Spinal cord (tissue), 10 donors: ENCODE measurements around the gene PRTN3. TPM values are rescaled to one million over a fixed set of nuclear protein-coding genes. Genes with fewer than 3 reads are reported as not detected.
"Not testable (repeated sequence)": the region's sequence is repeated elsewhere in the genome, so short reads cannot be mapped to it uniquely, and the experiment has no call there.

ENCODE experiments used
- DNase-seq, 6 donors: peaks; one replicate each; pipeline versions ENCODE4 v3.0.0 to v3.0.0-alpha.2; 2013 to 2015; ENCODE audit warnings: low spot score in 6 of 6, low read depth in 4 of 6
- H3K27ac ChIP-seq: one replicate; pipeline ENCODE4 v1.5.1; 2013; ENCODE audit warnings: low read depth, low read length, control low read depth
- H3K27me3 ChIP-seq: one replicate; pipeline ENCODE4 v1.6.1; 2013; ENCODE audit warnings: low read length; ENCODE audit not compliant: control insufficient read depth, insufficient read depth
- H3K36me3 ChIP-seq: one replicate; pipeline ENCODE4 v1.6.1; 2013; ENCODE audit warnings: low read length; ENCODE audit not compliant: control insufficient read depth, insufficient read depth
- H3K4me1 ChIP-seq: one replicate; pipeline ENCODE4 v1.6.1; 2013; ENCODE audit warnings: low read length; ENCODE audit not compliant: control insufficient read depth, insufficient read depth
- H3K4me3 ChIP-seq: one replicate; pipeline ENCODE4 v1.5.1; 2013; ENCODE audit warnings: low read depth, low read length, control low read depth
- H3K9me3 ChIP-seq: one replicate; pipeline ENCODE4 v1.6.1; 2013; ENCODE audit warnings: low read length; ENCODE audit not compliant: control insufficient read depth, insufficient read depth
- WGBS: methylation state at CpG from one replicate; pipeline ENCODE4 v1.1.5; 2013; ENCODE audit warnings: missing lambda C conversion rate; ENCODE audit not compliant: insufficient coverage; 5-methylcytosine and 5-hydroxymethylcytosine counted together
- polyA plus RNA-seq, 2 donors: library from polyadenylated mRNA; unstranded; fragments of 120-200 nt; gene quantifications; one replicate each; pipeline ENCODE4 v1.2.1, GENCODE V29; 2013; ENCODE audit not compliant: insufficient read length in 2 of 2
- total RNA-seq, 2 donors: library from RNA; depleted of rRNA in 1 of 2; stranded (reverse); fragments of 120-200 nt in 1 of 2; fragments of >200 nt in 1 of 2; gene quantifications; one replicate each; pipeline versions ENCODE4 v1.2.3 to v1.2.4, GENCODE V29; 2013 to 2014
- donor health status: healthy.

The PRTN3 gene
- total and polyA plus RNA-seq, 4 donors = 0.41 to 37.1 (median 2.3) TPM

DNA sequence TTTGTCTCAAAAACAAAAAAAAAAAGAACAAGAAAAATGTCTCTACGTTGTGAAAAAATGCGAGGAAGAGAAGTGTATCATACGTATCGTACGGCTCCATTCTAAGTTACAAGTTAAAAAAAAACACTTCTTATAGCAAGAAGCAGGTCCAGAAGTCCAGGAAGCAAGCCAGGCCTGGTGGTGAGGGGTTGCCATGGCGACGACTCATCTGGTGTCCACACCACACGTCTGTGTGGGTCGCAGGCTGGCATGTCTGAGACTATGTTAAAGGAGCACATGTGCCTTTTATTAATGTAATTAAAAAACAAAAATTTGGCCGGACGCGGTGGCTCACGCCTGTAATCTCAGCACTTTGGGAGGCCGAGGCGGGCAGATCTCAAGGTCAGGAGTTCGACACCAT, 46.3 kb downstream of the PRTN3 start:
- Histone ChIP-seq H3K36me3 (peaks cover 90% of the 10 kb centered on the region), H3K4me3 (no peak overlapping the region), H3K27ac (no peak overlapping the region), H3K4me1 (peaks cover 20% of the 10 kb centered on the region), H3K27me3 (no peaks in the 10 kb centered on the region), H3K9me3 (no peaks in the 10 kb centered on the region)
- peak in 2 of 6 donors; percentile 64 to 76 for DNase-seq
- WGBS = 94% methylated on average over 3 of the region's 16 CpGs

DNA sequence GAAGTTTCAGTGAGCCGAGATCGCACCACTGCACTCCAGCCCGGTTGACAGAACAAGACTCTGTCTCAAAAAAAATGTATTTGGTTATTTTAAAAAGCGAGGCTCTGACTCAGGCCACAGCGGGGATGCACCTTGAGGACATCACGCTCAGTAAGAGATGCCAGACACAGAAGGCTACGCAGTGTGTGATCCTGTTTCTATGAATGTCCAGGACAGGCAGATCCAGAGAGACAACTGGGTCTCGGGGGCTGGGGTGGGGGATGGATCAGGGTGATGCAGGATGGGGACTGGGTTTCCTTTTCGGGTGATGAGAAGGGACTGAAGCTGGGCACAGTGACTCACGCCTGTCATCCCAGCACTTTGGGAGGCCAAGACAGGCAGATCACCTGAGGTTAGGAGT, 46.8 kb downstream of the PRTN3 start:
- Histone ChIP-seq H3K27me3 (no peaks in the 10 kb centered on the region), H3K4me3 (no peak overlapping the region), H3K4me1 (peaks cover 23% of the 10 kb centered on the region), H3K27ac (no peak overlapping the region), H3K9me3 (no peaks in the 10 kb centered on the region), H3K36me3 (peaks cover 85% of the 10 kb centered on the region)
- no peak for DNase-seq
- 97% methylated on average over 10 of the region's 10 CpGs for WGBS

DNA sequence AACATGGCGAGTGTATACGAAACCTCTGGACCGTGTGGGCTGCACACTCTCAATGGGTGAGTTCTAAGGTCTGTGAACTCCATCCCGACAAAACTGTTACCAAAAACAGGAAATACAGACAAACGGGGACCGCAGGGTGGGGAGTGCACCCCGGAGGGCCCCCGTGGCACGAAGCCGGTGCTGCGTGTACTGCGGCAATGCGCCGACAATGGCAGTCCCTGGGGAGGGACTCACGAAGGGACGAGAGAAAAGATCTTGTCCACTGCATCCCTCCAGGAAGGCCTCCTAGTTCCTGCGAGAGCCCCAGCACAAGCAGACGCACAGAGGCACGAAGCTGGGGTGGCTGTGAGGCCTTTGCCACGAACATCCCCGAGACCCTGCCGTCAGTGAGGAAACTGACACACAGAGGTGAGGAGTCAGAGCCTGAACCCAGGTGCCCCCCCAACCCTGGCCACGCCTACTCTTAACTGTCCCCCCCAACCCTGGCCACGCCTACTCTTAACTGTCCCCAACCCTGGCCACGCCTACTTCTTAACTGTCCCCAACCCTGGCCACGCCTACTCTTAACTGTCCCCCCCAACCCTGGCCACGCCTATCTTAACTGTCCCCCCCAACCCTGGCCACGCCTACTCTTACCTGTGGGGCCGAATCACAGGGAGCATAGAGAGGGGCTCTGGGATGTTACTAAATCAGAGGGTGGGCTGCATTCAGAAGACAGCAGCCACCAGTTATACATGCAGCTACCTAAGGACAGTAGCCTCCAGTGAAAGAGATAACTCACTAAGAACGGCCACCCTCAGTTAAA, 48.0 kb downstream of the PRTN3 start:
- 95% methylated on average over 22 of the region's 30 CpGs for WGBS
- Histone ChIP-seq H3K27ac (no peak overlapping the region), H3K36me3 (peaks cover 73% of the 10 kb centered on the region), H3K27me3 (no peaks in the 10 kb centered on the region), H3K4me1 (peaks cover 23% of the 10 kb centered on the region), H3K9me3 (no peaks in the 10 kb centered on the region), H3K4me3 (no peak overlapping the region)
- DNase-seq = no peak

DNA sequence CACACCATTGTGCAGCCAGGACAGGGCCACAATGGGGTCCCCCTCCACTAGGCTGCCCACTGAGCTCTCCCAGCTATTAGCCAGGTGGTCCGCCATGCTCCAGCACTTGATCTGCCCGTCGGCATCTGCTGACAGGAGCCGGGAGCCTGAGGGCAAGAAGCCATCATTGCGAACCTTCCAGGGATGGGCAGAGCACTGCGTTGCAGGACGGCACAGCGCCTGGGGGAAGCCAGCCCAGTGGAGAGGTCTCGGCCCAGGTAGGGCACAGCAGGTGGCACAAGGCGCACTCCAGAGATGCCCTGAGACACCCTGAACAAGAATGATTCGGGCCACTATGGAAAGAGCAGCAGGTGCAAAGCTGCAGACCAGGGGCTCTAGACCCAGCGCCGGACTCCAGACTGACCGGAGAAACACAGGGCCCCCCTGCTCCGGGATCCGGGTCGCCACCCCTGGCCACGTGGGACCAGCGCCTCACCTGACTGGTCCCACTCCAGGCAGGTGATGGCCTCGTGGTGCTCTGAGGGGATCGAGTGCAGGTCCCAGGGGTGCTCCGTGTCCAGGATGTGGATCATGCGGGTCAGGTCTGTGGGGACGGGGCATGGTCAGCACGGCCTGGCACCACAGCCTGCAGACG, 49.0 kb downstream of the PRTN3 start:
- 97% methylated on average over 26 of the region's 26 CpGs for WGBS
- H3K9me3 ChIP-seq = no peaks in the 10 kb centered on the region
- peaks cover 23% of the 10 kb centered on the region for H3K4me1 ChIP-seq
- H3K27me3 ChIP-seq = no peaks in the 10 kb centered on the region
- no peak for DNase-seq
- no peak overlapping the region for H3K27ac ChIP-seq
- H3K36me3 ChIP-seq = peaks cover 63% of the 10 kb centered on the region
- H3K4me3 ChIP-seq = no peak overlapping the region

DNA sequence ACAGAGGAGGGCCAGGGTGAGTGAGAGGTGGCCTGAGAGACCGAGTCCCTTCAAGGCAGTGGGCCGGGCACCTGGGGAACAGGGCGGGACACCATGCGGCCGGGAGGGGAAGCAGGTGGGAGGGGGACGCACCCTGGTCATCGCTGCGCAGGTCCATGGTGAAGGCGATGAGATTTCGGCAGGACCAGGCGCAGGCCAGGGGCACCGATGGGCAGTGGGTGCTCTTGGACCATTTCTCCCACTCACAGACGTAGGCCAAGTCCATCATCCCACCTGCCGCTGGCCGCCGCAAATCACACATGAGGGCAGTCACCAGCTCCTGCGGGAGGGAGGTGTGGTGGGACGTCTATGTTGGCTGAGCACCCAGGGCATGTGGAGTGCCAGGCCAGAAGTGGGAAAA, 50.0 kb downstream of the PRTN3 start:
- peaks cover 23% of the 10 kb centered on the region for H3K4me1 ChIP-seq
- H3K36me3 ChIP-seq = peaks cover 52% of the 10 kb centered on the region
- no peak for DNase-seq
- no peaks in the 10 kb centered on the region for H3K27me3 ChIP-seq
- H3K9me3 ChIP-seq = no peaks in the 10 kb centered on the region
- 85% methylated on average over 13 of the region's 18 CpGs for WGBS
- no peak overlapping the region for H3K27ac ChIP-seq
- no peak overlapping the region for H3K4me3 ChIP-seq

DNA sequence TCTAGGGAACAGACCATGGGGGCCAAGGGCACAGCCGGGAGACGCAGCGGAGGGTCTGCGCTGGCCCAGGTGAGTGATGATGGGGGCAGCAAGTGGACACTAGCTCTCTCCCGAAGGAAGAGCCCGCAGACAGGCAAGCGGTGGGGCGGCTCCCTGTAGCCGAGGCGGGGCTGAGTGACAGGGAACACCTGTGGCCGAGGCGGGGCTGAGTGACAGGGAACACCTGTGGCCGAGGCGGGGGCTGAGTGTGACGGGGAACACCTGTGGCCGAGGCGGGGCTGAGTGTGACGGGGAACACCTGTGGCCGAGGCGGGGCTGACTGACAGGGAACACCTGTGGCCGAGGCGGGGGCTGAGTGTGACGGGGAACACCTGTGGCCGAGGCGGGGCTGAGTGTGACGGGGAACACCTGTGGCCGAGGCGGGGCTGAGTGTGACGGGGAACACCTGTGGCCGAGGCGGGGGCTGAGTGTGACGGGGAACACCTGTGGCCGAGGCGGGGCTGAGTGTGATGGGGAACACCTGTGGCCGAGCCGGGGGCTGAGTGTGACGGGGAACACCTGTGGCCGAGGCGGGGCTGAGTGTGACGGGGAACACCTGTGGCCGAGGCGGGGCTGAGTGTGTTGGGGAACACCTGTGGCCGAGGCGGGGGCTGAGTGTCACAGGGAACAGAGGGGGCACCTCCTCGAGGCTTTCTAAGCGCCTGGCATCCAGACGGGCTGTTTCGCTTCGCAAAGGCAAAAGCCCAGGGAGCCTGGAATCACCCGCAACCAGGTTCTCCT, 50.8 kb downstream of the PRTN3 start:
- Histone ChIP-seq H3K4me1 (peaks cover 20% of the 10 kb centered on the region), H3K36me3 (peaks cover 52% of the 10 kb centered on the region), H3K4me3 (peak overlapping the region; percentile 64)
- WGBS = 92% methylated on average over 37 of the region's 50 CpGs
- not testable (repeated sequence) for H3K27ac ChIP-seq, H3K27me3 ChIP-seq, H3K9me3 ChIP-seq, DNase-seq

DNA sequence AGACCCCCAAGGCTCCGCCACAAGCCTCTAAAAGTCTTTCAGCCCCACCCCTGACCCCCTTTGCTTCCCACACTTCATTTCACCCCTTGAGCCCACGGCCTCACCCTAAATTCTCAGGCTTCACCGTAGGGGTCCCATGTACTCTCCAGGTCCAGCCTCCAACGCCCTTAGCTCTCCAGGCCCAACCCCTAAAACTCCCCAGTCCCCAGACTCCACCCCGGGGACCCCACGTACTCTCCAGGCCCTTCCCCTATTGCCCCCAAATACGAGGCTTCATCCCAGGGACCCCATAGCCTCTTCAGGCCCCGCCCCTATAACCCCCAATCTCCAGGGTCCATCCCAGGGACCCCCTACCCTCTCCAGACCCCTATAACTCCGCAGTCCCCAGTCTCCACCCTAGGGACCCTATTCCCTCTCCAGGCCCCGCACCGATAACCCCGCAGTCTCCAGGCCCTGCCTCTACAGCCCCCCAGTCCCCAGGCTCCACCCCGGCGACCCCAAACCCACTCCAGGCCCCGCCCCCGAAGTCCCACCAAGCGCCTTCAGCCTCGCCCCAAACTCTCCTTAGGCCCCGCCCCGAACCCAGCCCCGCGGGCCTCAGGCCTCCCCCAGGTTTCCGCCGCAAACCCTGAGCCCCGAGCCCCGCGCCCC, 51.6 kb downstream of the PRTN3 start:
- no peaks in the 10 kb centered on the region for H3K27me3 ChIP-seq
- H3K27ac ChIP-seq = peak overlapping the region; percentile 16
- H3K4me1 ChIP-seq = peaks cover 13% of the 10 kb centered on the region
- peaks cover 53% of the 10 kb centered on the region for H3K36me3 ChIP-seq
- peak in 1 of 6 donors; percentile 28 for DNase-seq
- H3K4me3 ChIP-seq = peak overlapping the region; percentile 64
- no peaks in the 10 kb centered on the region for H3K9me3 ChIP-seq
- 6% methylated on average over 18 of the region's 27 CpGs for WGBS

DNA sequence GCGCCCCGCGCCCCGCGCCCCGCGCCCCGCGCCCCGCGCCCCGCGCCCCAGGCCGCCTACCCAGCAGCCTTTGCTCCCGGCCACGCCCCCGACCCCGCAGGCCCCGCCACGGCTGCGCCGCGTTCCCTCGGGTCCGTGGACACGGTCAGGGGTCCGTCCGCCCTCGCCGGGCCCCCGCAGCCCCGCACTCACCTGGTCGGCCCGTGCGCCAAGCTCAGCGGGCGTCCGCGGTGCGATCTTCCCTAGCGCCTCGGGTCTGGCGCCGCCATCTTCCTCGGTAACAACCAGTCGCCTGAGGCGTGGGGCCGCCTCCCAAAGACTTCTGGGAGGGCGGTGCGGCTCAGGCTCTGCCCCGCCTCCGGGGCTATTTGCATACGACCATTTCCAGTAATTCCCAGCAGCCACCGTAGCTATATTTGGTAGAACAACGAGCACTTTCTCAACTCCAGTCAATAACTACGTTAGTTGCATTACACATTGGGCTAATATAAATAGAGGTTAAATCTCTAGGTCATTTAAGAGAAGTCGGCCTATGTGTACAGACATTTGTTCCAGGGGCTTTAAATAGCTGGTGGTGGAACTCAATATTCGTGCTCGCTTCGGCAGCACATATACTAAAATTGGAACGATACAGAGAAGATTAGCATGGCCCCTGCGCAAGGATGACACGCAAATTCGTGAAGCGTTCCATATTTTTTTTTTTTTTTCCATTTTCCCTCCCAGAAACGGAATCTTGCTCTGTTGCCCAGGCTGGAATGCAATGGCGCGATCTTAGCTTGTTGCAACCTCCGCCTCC, 52.3 kb downstream of the PRTN3 start, which contains the start of the genes MED16 and RNU6-9:
Gene MED16, minus strand, starts transcription at position 294 of the 796 bp plus-strand sequence. CDS start 2,056 bp downstream, outside the sequence.
Gene RNU6-9, plus strand, starts transcription at position 591 of the 796 bp plus-strand sequence.
- WGBS = under 1% methylated on average over 63 of the region's 69 CpGs
- H3K4me1 ChIP-seq = peaks cover 11% of the 10 kb centered on the region
- H3K9me3 ChIP-seq = no peaks in the 10 kb centered on the region
- peaks cover 52% of the 10 kb centered on the region for H3K36me3 ChIP-seq
- peak within 1 kb of the TSS; percentile 91 for H3K27ac ChIP-seq
- DNase-seq = peak; percentile 85 to 99 (median 94)
- no peaks in the 10 kb centered on the region for H3K27me3 ChIP-seq
- peak within 1 kb of the TSS; percentile 64 for H3K4me3 ChIP-seq
